LNCaP clone FGC (cell line): ENCODE results near the gene PCSK4.

ENCODE experiments used
- DNase-seq: peaks from one replicate; pipeline ENCODE4 v3.0.0-alpha.2; 2011; ENCODE audit warnings: low read depth
- H3K4me3 ChIP-seq: 2 replicates; pipeline ENCODE4 v1.5.1; 2011; ENCODE audit warnings: mild to moderate bottlenecking, low read depth, low read length, control low read depth
- TF ChIP-seq, protein P1 (sequence below): IDR thresholded peaks from 2 replicates; pipeline ENCODE4 v1.5.1; 2012; ENCODE audit warnings: mild to moderate bottlenecking; ENCODE audit not compliant: control insufficient read depth, insufficient read depth; ENCODE audit errors: extremely low read depth

PCSK4 gene

DNA sequence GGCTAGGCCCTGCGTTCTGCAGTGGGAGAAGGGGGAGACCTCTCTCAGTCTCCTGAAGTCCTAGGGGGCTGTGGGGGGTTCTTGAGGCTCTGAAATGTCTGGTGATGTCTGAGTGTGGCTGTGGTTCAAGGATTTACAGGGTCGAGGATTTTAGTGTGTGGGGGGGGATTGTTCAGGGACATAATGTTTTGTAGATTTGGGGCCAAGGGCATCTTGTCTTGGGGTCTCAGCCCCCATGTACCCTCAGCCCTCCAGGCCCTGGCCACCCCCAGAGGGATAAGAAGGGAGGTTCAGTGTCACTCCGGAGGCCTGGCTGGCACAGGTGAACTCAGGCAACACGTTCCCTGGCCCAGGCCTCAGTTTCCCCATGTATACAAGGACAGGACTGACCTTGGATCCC lies 42.6 kb downstream of the PCSK4 start:
- no peak for DNase-seq
- H3K4me3 ChIP-seq = no peak overlapping the region
- TF ChIP-seq, protein P1, sequence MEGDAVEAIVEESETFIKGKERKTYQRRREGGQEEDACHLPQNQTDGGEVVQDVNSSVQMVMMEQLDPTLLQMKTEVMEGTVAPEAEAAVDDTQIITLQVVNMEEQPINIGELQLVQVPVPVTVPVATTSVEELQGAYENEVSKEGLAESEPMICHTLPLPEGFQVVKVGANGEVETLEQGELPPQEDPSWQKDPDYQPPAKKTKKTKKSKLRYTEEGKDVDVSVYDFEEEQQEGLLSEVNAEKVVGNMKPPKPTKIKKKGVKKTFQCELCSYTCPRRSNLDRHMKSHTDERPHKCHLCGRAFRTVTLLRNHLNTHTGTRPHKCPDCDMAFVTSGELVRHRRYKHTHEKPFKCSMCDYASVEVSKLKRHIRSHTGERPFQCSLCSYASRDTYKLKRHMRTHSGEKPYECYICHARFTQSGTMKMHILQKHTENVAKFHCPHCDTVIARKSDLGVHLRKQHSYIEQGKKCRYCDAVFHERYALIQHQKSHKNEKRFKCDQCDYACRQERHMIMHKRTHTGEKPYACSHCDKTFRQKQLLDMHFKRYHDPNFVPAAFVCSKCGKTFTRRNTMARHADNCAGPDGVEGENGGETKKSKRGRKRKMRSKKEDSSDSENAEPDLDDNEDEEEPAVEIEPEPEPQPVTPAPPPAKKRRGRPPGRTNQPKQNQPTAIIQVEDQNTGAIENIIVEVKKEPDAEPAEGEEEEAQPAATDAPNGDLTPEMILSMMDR = no peak

DNA sequence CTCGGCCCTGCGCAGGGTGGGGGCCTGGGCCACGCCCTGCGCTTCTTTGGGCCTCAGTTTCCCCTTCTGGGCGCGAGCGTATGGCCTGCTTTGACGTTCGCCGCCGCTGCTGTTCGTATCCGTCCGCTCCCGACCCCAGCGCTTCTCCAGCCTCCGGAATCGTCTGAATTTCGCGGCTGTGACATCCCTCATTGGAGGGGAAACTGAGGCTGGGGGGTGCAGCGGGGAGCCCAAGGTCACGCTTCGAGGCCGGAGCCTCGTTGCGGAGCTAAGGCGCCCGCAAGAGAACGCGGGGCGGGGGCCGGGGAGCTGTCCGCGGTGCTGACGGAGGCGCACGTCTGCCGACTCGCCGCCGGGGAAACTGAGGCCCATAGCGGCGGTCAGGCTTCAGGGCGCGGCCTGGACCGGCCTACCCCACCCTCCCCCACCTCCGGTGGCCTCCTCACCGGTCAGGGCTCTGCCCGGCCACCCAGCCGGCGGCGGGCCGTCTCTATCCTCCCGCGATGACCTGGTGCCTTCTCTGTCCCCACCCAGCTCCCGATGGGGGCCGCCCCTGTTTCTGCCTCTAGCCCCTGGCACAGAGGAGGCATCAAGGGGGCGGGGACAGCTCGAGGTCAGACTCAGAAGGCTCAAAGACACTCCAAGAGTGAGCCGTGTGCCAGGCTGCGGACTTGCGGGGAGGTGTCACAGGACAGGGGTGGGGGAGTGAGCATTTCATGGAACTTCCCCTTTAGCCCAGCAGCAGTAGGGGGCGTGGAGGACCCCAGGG lies 43.3 kb downstream of the PCSK4 start:
- TF ChIP-seq, protein P1 = no peak
- no peak overlapping the region for H3K4me3 ChIP-seq
- no peak for DNase-seq

DNA sequence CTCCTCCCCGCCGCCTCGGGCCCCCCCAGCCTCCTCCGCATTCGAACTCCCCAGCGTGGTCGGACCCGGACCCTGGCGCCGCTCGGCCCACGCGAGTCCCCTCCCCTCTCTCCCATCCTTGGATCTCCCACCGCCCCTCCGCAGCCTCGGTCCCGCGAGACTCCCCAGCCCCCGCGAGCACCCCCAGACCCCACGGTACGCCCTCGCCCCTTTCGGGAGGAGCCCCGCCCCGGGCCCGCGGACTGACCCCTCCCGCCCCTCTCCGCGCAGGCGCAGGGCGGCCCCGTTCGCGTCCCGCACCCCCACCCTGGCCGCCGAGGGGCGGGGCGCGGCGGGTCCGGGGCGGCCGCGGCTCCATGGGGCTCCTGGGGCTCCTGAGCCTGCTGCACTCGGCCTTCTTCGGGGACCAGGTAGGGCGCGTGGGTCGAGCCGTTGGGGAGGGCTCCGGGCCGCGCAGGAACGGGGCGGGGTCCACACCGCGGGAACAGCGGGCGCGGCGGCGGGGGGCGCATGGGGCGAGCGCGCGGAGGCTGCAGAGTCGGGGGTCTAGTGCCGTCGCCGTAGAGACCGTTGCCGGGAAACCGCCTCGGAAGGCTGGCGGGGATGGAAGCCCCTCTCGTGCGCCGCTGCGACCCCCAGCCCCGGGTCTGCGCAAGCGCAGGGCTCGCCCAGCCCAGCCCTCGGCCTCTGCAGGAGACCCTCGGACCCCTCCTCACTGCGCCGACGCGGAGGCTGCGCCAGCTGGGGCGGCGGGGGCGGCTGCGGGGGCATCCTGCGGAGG lies 44.0 kb downstream of the PCSK4 start:
- no peak for DNase-seq
- no peak overlapping the region for H3K4me3 ChIP-seq
- TF ChIP-seq, protein P1 = no peak

DNA sequence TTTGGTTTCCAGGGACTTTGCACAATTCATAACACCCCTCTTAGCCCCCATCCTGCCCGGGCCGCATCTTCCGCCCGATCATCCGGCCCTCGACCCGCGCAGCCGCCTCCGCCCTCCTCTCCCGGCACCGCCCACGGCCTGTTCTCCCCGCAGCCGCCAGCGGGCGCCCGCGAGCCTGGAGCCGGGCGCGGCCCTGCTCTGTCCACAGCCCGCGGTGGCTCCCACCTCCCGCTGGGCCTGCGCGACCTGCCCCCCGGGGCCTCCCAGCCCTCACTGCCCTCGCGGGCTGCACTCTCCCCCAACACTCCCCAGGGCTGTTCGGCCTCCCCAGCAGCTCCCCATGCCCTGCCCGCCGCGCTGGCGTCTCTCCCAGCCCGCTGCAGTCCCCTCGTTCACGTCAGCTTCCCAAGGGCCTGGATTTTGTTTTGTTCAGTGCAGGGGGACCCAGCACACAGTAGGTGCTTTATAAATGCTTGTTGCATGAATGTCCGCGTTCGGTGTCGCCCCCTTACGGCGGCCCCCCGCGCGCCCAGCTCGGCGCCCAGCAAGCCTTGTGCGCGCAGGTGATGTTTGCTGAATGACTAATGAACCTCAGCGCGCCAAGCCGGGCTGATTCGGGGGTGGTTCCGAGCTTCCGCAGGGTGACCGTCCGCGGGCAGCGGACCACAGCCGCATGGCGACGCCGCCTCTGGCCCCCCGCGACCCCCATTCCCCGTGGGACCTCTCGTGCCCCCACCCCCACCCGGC lies 44.8 kb downstream of the PCSK4 start:
- no peak for DNase-seq
- H3K4me3 ChIP-seq = no peak overlapping the region
- TF ChIP-seq, protein P1 = peak; percentile 90

DNA sequence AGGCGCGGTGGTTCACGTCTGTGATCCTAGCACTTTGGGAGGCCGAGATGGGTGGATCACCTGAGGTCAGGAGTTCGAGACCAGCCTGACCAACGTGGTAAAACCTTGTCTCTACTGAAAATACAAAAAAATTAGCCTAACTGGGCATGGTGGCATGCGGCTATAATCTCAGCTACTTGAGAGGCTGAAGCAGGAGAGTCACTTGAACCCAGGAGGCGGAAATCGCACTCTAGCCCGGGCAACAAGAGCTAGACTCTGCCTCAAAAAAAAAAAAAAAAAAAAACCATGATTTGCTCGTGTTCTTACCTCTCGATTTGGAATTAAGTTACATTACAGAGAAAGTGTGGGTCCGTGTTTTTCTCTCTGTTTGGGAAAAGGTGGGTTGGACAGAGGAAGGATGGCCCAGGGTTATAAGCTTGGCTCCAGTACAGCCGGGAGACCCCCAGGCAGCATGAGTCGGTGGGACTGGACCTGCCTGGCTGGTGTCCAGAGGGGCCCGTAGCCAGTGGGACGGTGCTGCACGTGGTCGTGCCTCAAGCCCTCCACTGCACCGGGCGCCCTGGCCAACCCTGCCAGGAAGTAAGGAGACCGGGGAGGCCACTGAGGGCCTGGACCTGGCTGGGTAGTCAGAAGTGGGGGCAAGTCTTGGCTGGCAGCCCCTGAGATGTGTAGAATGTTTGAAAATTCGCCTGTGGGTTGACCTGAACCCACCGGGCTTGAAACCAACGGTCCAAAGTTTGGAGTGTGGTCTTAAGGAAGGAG lies 48.3 kb downstream of the PCSK4 start:
- DNase-seq = no peak
- no peak overlapping the region for H3K4me3 ChIP-seq
- TF ChIP-seq, protein P1 = no peak

DNA sequence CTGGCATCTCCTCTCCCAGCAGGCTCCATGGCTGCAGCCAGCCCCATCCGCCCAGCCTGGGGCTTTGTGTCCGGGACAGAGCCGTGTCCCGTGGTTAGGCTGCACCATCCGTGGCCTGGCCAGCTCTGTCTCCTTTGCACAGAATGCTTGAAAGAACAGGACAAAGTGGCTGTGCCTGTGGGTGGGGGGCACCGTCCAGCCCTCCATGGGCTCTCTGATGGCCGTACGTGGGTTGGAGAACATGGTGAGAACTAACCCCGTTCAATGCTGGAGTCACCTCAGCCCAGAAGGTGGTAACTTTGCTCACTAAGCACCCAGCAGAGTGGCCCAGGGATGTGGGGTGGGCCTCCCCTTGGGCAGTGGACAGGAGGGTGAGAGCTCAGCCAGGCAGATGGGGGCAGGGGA lies 49.1 kb downstream of the PCSK4 start:
- TF ChIP-seq, protein P1 = no peak
- H3K4me3 ChIP-seq = no peak overlapping the region
- DNase-seq = no peak
